Gastroesophageal sphincter (tissue), 4 donors: Measurements from ENCODE around the gene ADCY10. TPM values are rescaled to one million over a fixed set of nuclear protein-coding genes. Genes with fewer than 3 reads are reported as not detected.

Source experiments
- ATAC-seq: fragments of 150-250 bp; one replicate; pipeline ENCODE4 v1.9.1; 2016; ENCODE audit warnings: mild to moderate bottlenecking, moderate library complexity
- H3K27ac ChIP-seq, 4 donors: fragments of 200-600 bp; sonication (generic) in 3 of 4; 1 replicate in 3 of 4; 2 replicates in 1 of 4; pipeline ENCODE4 v1.5.1; 2016 to 2019
- H3K27me3 ChIP-seq: fragments of 200-600 bp; sonication (generic); one replicate; pipeline ENCODE4 v1.5.1; 2019
- H3K36me3 ChIP-seq, 2 donors: fragments of 200-600 bp; sonication (generic); one replicate each; pipeline ENCODE4 v1.5.1; 2019; ENCODE audit warnings: control low read depth in 1 of 2
- H3K4me1 ChIP-seq, 3 donors: fragments of 200-600 bp; sonication (generic); 1 replicate in 2 of 3; 2 replicates in 1 of 3; pipeline ENCODE4 v1.5.1; 2016 to 2019; ENCODE audit warnings: control low read depth in 2 of 3
- H3K4me3 ChIP-seq, 2 donors: fragments of 200-600 bp; sonication (generic); one replicate each; pipeline ENCODE4 v1.5.1; 2019; ENCODE audit warnings: mild to moderate bottlenecking in 1 of 2, moderate library complexity in 1 of 2
- H3K9me3 ChIP-seq, 3 donors: fragments of 200-600 bp; sonication (generic); one replicate each; pipeline ENCODE4 v1.5.1; 2017 to 2019; ENCODE audit warnings: control low read depth in 2 of 3
- CTCF ChIP-seq, 4 experiments: fragments of 200-600 bp in 2 of 4; fragments of 450-650 bp in 2 of 4; sonication (generic) in 1 of 4; IDR thresholded peaks; one replicate each; pipeline ENCODE4 v1.5.1; 2017 to 2019; ENCODE audit warnings: antibody characterized with exemption in 4 of 4, mild to moderate bottlenecking in 2 of 4, moderate library complexity in 2 of 4
- EP300 ChIP-seq: sonication (generic); formaldehyde crosslinking; IDR thresholded peaks from one replicate; pipeline ENCODE4 v1.6.1; 2017; ENCODE audit warnings: antibody characterized with exemption, mild to moderate bottlenecking
- POLR2A ChIP-seq, 2 donors: fragments of 450-650 bp; IDR thresholded peaks; one replicate each; pipeline ENCODE4 v1.6.1; 2017; ENCODE audit warnings: antibody characterized with exemption in 2 of 2, mild to moderate bottlenecking in 2 of 2, moderate library complexity in 1 of 2
- POLR2AphosphoS5 ChIP-seq: sonication (generic); formaldehyde crosslinking; IDR thresholded peaks from one replicate; pipeline ENCODE4 v1.6.1; 2017; ENCODE audit warnings: antibody characterized with exemption
- WGBS, 2 donors: methylation state at CpG; one replicate each; pipeline ENCODE4 v1.1.5; 2018; ENCODE audit warnings: low coverage in 1 of 2; 5-methylcytosine and 5-hydroxymethylcytosine counted together
- total RNA-seq, 4 donors: library from RNA; depleted of rRNA; stranded (reverse); fragments of >200 nt; gene quantifications; one replicate each; pipeline ENCODE4 v1.1.0, GENCODE V29; 2016

The ADCY10 gene
- total RNA-seq, 4 donors from 2014 or later: 0.12 to 0.16 TPM; not detected in 2

GRCh38 chr1:167860231-167860923 is 53.6 kb downstream of the ADCY10 start:
- no peak overlapping the region for H3K4me3 ChIP-seq
- no peaks in the 10 kb centered on the region for H3K36me3 ChIP-seq
- H3K9me3 ChIP-seq: no peaks in the 10 kb centered on the region
- H3K27me3 ChIP-seq: no peaks in the 10 kb centered on the region
- no peaks in the 10 kb centered on the region for H3K4me1 ChIP-seq
- TF ChIP-seq POLR2AphosphoS5: no peak
- no peak for TF ChIP-seq EP300
- no peak for TF ChIP-seq CTCF (IDR thresholded peaks at IDR 0.05)
- TF ChIP-seq POLR2A (IDR thresholded peaks at IDR 0.05): no peak
- ATAC-seq: no peak
- H3K27ac ChIP-seq: no peak overlapping the region

- no peaks in the 10 kb centered on the region for H3K4me1 ChIP-seq
- H3K4me3 ChIP-seq: no peak overlapping the region
- H3K36me3 ChIP-seq: no peaks in the 10 kb centered on the region
- H3K27me3 ChIP-seq: no peaks in the 10 kb centered on the region
- WGBS, 2 donors: 75 to 83% methylated on average over 6 to 7 of the region's 7 CpGs
- TF ChIP-seq CTCF (IDR thresholded peaks at IDR 0.05) (no peak), POLR2AphosphoS5 (no peak), POLR2A (IDR thresholded peaks at IDR 0.05) (no peak), EP300 (no peak)
- ATAC-seq: no peak
- no peaks in the 10 kb centered on the region for H3K9me3 ChIP-seq
- no peak overlapping the region for H3K27ac ChIP-seq
Measured at GRCh38 chr1:167856711-167857418, 57.1 kb downstream of the ADCY10 start.

- WGBS, 2 donors: 71 to 83% methylated on average over 4 to 5 of the region's 5 CpGs
- no peak for TF ChIP-seq POLR2AphosphoS5
- no peak for TF ChIP-seq EP300
- no peak for TF ChIP-seq CTCF (IDR thresholded peaks at IDR 0.05)
- no peak for TF ChIP-seq POLR2A (IDR thresholded peaks at IDR 0.05)
- no peak overlapping the region for H3K4me3 ChIP-seq
- H3K9me3 ChIP-seq: no peaks in the 10 kb centered on the region
- H3K27ac ChIP-seq: no peak overlapping the region
- no peaks in the 10 kb centered on the region for H3K27me3 ChIP-seq
- H3K36me3 ChIP-seq: no peaks in the 10 kb centered on the region
- no peak for ATAC-seq
- H3K4me1 ChIP-seq: no peaks in the 10 kb centered on the region
Measured at GRCh38 chr1:167854184-167854583, 59.8 kb downstream of the ADCY10 start.

- Histone ChIP-seq H3K27ac (no peak overlapping the region), H3K27me3 (no peaks in the 10 kb centered on the region), H3K36me3 (no peaks in the 10 kb centered on the region), H3K9me3 (no peaks in the 10 kb centered on the region), H3K4me3 (no peak overlapping the region), H3K4me1 (no peaks in the 10 kb centered on the region)
- no peak for ATAC-seq
- TF ChIP-seq CTCF (IDR thresholded peaks at IDR 0.05) (no peak), EP300 (no peak), POLR2AphosphoS5 (no peak), POLR2A (IDR thresholded peaks at IDR 0.05) (no peak)
- 86 to 91% methylated on average over 7 of the region's 7 CpGs for WGBS, 2 donors
Measured at GRCh38 chr1:167849666-167850065, 64.3 kb downstream of the ADCY10 start.

GRCh38 chr1:167842872-167843271 is 71.1 kb downstream of the ADCY10 start:
- no peaks in the 10 kb centered on the region for H3K27me3 ChIP-seq
- H3K27ac ChIP-seq: no peak overlapping the region
- ATAC-seq: no peak
- WGBS, 2 donors: 94 to 96% methylated on average over 5 of the region's 5 CpGs
- TF ChIP-seq POLR2AphosphoS5: no peak
- TF ChIP-seq CTCF (IDR thresholded peaks at IDR 0.05): no peak
- TF ChIP-seq EP300: no peak
- TF ChIP-seq POLR2A (IDR thresholded peaks at IDR 0.05): no peak
- no peaks in the 10 kb centered on the region for H3K9me3 ChIP-seq
- no peaks in the 10 kb centered on the region for H3K4me1 ChIP-seq
- no peaks in the 10 kb centered on the region for H3K36me3 ChIP-seq
- H3K4me3 ChIP-seq: no peak overlapping the region
